SK-N-SH treated with all-trans-retinoic acid at 6 μM for 48 hours (cell line): ENCODE measurements around the gene CD6.

Experiments used
- ATAC-seq: fragments of 200-7000 bp; cut with Tn5 transposase; 3 replicates; pipeline ENCODE4 v1.9.1; 2020; ENCODE audit warnings: mild to moderate bottlenecking, moderate library complexity
- ARNTL ChIP-seq: fragments of 450-650 bp; formaldehyde crosslinking; IDR thresholded peaks from 2 replicates; pipeline ENCODE4 v1.5.0; 2020; ENCODE audit warnings: low read depth, mild to moderate bottlenecking, moderate library complexity, borderline replicate concordance
- BACH2 ChIP-seq: fragments of 250-450 bp; sonication (Bioruptor Pico); IDR thresholded peaks from 2 replicates; pipeline ENCODE4 v1.9.0; 2021; ENCODE audit warnings: mild to moderate bottlenecking, borderline replicate concordance
- CREB5 ChIP-seq: fragments of 250-450 bp; sonication (Bioruptor Pico); IDR thresholded peaks from 2 replicates; pipeline ENCODE4 v1.5.1; 2020; ENCODE audit warnings: low read depth, mild to moderate bottlenecking, moderate library complexity
- CSDC2 ChIP-seq: fragments of 250-450 bp; sonication (Bioruptor Pico); IDR thresholded peaks from 2 replicates; pipeline ENCODE4 v1.5.0; 2020; ENCODE audit warnings: mild to moderate bottlenecking, moderate library complexity
- CSRNP3 ChIP-seq: fragments of 250-450 bp; sonication (Bioruptor Pico); IDR thresholded peaks from 2 replicates; pipeline ENCODE4 v1.5.1; 2021; ENCODE audit warnings: mild to moderate bottlenecking, moderate library complexity
- ESRRG ChIP-seq: fragments of 250-450 bp; sonication (Bioruptor Pico); IDR thresholded peaks from 2 replicates; pipeline ENCODE4 v1.6.1; 2021; ENCODE audit warnings: mild to moderate bottlenecking
- GLIS3 ChIP-seq: fragments of 250-450 bp; sonication (Bioruptor Pico); IDR thresholded peaks from 2 replicates; pipeline ENCODE4 v1.5.0; 2020; ENCODE audit warnings: mild to moderate bottlenecking, moderate library complexity
- ISL1 ChIP-seq: fragments of 250-450 bp; sonication (Bioruptor Pico); IDR thresholded peaks from 2 replicates; pipeline ENCODE4 v2.1.2; 2022; ENCODE audit warnings: mild to moderate bottlenecking, moderate library complexity
- POU6F1 ChIP-seq: fragments of 250-450 bp; sonication (Bioruptor Pico); IDR thresholded peaks from 2 replicates; pipeline ENCODE4 v1.8.0; 2021; ENCODE audit warnings: low read depth, mild to moderate bottlenecking, moderate library complexity, borderline replicate concordance
- PPARA ChIP-seq: fragments of 250-450 bp; sonication (Bioruptor Pico); IDR thresholded peaks from 2 replicates; pipeline ENCODE4 v1.5.0; 2020; ENCODE audit warnings: mild to moderate bottlenecking, borderline replicate concordance
- RARB ChIP-seq: fragments of 250-450 bp; sonication (Bioruptor Pico); IDR thresholded peaks from 2 replicates; pipeline ENCODE4 v1.8.0; 2021; ENCODE audit warnings: mild to moderate bottlenecking, moderate library complexity
- SNAI2 ChIP-seq: fragments of 250-450 bp; sonication (Bioruptor Pico); IDR thresholded peaks from 2 replicates; pipeline ENCODE4 v1.5.0; 2020; ENCODE audit warnings: mild to moderate bottlenecking, moderate library complexity
- TCF4 ChIP-seq: fragments of 250-450 bp; sonication (Bioruptor Pico); IDR thresholded peaks from 2 replicates; pipeline ENCODE4 v1.8.0; 2021; ENCODE audit warnings: mild to moderate bottlenecking, moderate library complexity, borderline replicate concordance
- TOX ChIP-seq: fragments of 250-450 bp; sonication (Bioruptor Pico); IDR thresholded peaks from 2 replicates; pipeline ENCODE4 v1.8.0; 2021; ENCODE audit warnings: mild to moderate bottlenecking, moderate library complexity, borderline replicate concordance
- ZC3H10 ChIP-seq: fragments of 250-450 bp; sonication (Bioruptor Pico); IDR thresholded peaks from 2 replicates; pipeline ENCODE4 v1.5.1; 2021; ENCODE audit warnings: mild to moderate bottlenecking, moderate library complexity
- ZFP3 ChIP-seq: fragments of 250-450 bp; sonication (Bioruptor Pico); IDR thresholded peaks from 2 replicates; pipeline ENCODE4 v1.5.0; 2020; ENCODE audit warnings: mild to moderate bottlenecking, moderate library complexity
- ZFP30 ChIP-seq: fragments of 450-650 bp; formaldehyde crosslinking; IDR thresholded peaks from 2 replicates; pipeline ENCODE4 v1.5.0; 2022; ENCODE audit warnings: mild to moderate bottlenecking, moderate library complexity
- ZNF565 ChIP-seq: fragments of 450-650 bp; formaldehyde crosslinking; conservative IDR thresholded peaks from 2 replicates; pipeline ENCODE4 v1.5.0; 2020; ENCODE audit warnings: low read depth, mild to moderate bottlenecking, moderate library complexity
- ZNF70 ChIP-seq: fragments of 450-650 bp; formaldehyde crosslinking; IDR thresholded peaks from 2 replicates; pipeline ENCODE4 v1.5.0; 2020; ENCODE audit warnings: mild to moderate bottlenecking, moderate library complexity
- TF ChIP-seq, protein P1 (sequence below): fragments of 250-450 bp; sonication (Bioruptor Pico); IDR thresholded peaks from 2 replicates; pipeline ENCODE4 v1.5.0; 2020; ENCODE audit warnings: mild to moderate bottlenecking, moderate library complexity

The CD6 gene

GRCh38 chr11:61002598-61002997, 31.1 kb downstream of the CD6 start:
- TF ChIP-seq ZFP30 (CRISPR knock-in tag) (no peak), ZC3H10 (CRISPR knock-in tag) (no peak), GLIS3 (CRISPR knock-in tag) (no peak), SNAI2 (CRISPR knock-in tag) (no peak), PPARA (CRISPR knock-in tag) (no peak), ZNF565 (CRISPR knock-in tag) (no peak), CSDC2 (CRISPR knock-in tag) (no peak), POU6F1 (no peak), ARNTL (CRISPR knock-in tag) (no peak), ESRRG (CRISPR knock-in tag) (no peak), TOX (CRISPR knock-in tag) (no peak)
- no peak for ATAC-seq

DNA sequence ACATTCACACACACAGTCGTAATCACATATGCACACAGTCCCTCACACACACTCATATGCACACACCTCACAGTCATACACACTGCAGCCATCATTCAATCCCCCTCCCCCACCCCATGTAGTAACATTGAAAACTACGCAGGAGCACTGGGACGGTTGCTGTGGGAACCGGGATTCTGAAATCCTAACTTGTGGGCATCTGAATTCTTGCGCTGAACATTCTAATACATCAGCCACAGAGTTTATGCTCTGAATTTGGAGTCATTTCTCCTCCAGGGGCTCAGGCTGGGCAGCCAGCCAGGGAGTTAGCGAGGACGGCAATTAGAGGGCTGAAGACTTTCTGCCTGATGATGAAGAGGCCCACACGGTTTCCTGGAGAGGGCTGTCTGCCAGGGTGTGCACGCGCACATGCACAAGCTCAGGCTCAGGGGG, 32.7 kb downstream of the CD6 start:
- ATAC-seq, result no peak

GRCh38 chr11:61004761-61005181, 33.3 kb downstream of the CD6 start:
- no peak for ATAC-seq
- TF ChIP-seq, protein P1, sequence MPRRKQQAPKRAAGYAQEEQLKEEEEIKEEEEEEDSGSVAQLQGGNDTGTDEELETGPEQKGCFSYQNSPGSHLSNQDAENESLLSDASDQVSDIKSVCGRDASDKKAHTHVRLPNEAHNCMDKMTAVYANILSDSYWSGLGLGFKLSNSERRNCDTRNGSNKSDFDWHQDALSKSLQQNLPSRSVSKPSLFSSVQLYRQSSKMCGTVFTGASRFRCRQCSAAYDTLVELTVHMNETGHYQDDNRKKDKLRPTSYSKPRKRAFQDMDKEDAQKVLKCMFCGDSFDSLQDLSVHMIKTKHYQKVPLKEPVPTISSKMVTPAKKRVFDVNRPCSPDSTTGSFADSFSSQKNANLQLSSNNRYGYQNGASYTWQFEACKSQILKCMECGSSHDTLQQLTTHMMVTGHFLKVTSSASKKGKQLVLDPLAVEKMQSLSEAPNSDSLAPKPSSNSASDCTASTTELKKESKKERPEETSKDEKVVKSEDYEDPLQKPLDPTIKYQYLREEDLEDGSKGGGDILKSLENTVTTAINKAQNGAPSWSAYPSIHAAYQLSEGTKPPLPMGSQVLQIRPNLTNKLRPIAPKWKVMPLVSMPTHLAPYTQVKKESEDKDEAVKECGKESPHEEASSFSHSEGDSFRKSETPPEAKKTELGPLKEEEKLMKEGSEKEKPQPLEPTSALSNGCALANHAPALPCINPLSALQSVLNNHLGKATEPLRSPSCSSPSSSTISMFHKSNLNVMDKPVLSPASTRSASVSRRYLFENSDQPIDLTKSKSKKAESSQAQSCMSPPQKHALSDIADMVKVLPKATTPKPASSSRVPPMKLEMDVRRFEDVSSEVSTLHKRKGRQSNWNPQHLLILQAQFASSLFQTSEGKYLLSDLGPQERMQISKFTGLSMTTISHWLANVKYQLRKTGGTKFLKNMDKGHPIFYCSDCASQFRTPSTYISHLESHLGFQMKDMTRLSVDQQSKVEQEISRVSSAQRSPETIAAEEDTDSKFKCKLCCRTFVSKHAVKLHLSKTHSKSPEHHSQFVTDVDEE (CRISPR knock-in tag), result no peak
- TF ChIP-seq POU6F1 (no peak), ISL1 (CRISPR knock-in tag) (no peak), TCF4 (no peak), PPARA (CRISPR knock-in tag) (no peak), ZFP3 (CRISPR knock-in tag) (no peak), ESRRG (CRISPR knock-in tag) (no peak), ARNTL (CRISPR knock-in tag) (no peak), RARB (CRISPR knock-in tag) (no peak), CSDC2 (CRISPR knock-in tag) (no peak)

More for the DNA sequence above, 32.7 kb downstream of the CD6 start:
- TF ChIP-seq CSRNP3 (CRISPR knock-in tag) (no peak), ARNTL (CRISPR knock-in tag) (no peak), ZFP30 (CRISPR knock-in tag) (no peak), ZNF70 (CRISPR knock-in tag) (no peak), ZNF565 (CRISPR knock-in tag) (no peak), PPARA (CRISPR knock-in tag) (no peak), ESRRG (CRISPR knock-in tag) (no peak), POU6F1 (no peak), RARB (CRISPR knock-in tag) (no peak), SNAI2 (CRISPR knock-in tag) (no peak), BACH2 (no peak), TCF4 (no peak), CREB5 (CRISPR knock-in tag) (no peak), ISL1 (CRISPR knock-in tag) (no peak), GLIS3 (CRISPR knock-in tag) (no peak)
- TF ChIP-seq, all 23 proteins: peak for 0
